ENCODE measurements around the gene TNP2.
"Not testable (repeated sequence)": the region's sequence is repeated elsewhere in the genome, so short reads cannot be mapped to it uniquely, and the experiment has no call there.

TNP2 gene

DNA sequence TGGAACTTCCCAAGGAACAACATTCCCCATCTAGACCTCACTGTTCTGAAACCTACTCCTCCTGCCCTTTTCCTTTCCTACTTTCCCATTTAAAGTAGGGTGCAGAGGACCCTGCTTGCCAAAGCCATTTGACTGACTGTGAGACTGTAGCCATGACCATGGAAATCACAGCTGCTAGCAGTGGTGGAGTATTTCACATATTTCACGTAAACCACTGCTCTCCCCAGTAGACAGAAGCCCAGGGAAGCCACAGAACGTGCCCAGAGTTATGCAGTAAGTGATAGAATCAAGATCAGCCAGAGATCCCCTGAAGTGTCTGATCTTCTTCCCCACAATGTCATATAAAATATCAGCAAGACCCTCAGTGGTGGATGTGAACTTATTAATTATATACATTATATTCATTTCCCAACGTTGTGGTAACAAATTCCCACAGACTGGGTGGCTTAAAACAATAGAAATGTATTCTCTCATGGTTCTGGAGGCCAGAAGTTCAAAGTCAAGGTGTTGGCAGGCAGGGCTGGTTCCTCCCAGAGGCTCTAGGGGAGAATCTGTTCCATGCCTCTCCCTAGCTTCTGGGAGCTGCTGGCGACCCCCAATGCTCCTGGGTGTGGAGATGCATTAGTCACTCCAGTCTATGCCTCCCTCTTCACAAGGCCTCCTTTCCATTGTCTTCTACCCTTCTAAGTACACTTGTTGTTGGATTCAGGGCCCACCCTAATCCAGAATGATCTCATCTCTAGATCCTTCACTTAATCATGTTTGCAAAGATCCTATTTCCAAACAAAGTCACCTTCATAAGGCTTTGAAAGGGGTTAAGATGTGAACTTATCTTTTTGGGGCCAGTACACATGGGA is 32.7 kb upstream of the TNP2 start:
- in situ Hi-C loops (cut with MboI; ENCODE audit: low sequenced_read_pairs) = no loop called here

DNA sequence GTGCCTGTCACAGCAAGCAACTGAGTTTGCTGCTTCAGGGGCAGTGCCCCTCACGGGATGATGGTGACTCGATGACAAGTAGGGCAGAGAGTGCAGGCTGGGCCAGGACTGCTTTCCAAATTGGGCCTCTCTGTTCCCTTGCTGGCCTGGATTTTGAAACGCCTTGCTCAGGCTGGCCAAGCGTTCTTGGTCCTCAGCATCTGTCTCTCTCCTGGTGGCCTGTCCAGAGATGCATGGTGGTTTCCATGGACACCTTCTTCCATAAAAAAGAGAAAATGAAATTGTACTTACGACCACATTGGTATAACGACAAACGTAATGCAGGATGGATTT is 31.4 kb upstream of the TNP2 start:
- in situ Hi-C loops (cut with MboI; ENCODE audit: low sequenced_read_pairs) = no loop called here

DNA sequence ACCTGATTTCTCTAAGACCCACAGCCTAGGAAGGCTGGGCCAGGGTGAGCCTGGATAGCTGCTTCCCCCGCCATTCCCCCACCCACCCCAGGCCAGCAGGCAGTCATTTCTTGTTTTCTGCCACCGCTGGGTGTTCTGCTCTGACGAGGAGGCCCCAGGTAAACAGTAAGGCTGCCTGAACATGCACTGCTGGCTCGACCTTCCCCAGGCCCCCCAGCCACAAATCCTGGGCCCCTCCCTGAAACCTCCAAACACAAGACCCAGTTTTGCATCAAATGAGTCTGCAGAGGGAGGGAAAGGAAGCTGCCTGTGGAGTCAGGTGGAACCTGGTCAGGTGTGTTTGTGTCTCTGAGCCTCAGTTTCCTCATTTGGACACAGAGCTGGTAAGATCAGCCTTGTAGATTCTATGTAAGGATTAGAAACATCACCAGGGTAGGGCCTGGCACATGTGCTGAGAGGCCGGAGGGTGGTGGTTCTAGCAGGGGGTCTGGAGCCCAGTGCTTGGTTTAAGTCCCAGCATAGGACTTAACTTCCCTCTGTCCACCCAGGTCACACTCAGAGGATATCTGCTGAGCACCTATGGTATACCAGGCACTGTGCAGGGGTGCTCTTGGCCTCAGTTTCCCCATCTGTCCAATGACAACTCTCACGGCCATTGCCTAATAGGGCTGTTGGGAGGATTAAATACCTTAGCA is 30.9 kb upstream of the TNP2 start:
- in situ Hi-C loops (cut with MboI; ENCODE audit: low sequenced_read_pairs) = no loop called here

DNA sequence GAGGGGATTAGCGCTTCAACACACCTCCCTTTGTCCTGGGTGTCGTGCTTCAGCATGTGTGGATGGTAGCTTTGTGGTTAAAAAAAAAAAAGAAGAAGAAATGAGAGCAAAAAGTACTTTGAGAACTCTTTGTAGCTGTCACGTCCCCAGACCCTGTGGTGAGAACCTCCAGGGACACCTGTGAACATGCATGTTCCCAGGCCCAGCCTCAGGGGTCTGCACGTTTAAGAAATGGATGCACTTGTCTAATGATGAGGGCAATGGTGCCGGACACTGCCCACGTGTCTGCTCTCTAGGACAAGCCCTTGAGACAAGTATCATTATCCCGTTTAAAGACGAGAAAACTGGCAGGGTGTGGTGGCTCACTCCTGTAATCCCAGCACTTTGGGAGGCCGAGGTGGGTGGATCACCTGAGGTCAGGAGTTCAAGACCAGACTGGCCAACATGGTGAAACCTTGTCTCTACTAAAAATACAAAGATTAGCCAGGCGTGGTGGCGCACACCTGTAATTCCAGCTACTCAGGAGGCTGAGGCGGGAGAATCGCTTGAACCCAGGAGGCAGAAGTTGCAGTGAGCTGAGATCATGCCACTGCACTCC is 29.9 kb upstream of the TNP2 start:
- in situ Hi-C loops (cut with MboI; ENCODE audit: low sequenced_read_pairs) = not testable (repeated sequence)

DNA sequence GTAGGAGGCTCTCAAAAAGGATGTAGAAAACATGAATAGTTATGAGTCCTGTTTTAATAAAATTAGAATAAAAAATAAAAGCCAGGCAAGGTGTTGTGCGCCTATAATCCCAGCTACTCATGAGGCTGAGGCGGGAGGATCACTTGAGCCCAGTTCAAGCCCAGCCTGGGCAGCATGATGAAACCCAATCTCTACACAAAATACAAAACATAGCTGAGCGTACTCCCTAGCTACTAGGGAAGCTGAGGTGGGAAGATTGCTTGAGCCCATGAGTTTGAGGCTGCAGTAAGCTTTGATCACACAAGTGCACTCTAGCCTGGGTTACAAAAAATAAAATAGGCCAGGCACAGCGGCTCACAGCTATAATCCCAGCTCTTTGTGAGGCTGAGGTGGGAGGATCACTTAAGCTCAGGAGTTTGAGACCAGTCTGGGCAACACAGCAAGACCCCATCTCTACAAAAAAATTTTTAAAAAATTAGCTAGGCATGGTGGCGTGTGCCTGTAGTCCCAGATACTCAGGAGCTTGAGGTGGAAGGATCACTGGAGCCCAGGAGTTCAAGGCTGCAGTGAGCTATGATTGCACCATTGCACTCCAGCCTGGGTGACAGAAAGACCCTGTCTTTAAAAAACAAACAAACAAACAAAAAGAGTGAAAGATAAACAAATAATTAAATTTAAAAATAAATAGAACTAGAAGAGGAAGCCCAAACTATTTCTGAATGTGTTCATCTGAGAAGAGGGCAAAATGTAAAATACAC is 29.2 kb upstream of the TNP2 start:
- in situ Hi-C loops (cut with MboI; ENCODE audit: low sequenced_read_pairs) = no loop called here

DNA sequence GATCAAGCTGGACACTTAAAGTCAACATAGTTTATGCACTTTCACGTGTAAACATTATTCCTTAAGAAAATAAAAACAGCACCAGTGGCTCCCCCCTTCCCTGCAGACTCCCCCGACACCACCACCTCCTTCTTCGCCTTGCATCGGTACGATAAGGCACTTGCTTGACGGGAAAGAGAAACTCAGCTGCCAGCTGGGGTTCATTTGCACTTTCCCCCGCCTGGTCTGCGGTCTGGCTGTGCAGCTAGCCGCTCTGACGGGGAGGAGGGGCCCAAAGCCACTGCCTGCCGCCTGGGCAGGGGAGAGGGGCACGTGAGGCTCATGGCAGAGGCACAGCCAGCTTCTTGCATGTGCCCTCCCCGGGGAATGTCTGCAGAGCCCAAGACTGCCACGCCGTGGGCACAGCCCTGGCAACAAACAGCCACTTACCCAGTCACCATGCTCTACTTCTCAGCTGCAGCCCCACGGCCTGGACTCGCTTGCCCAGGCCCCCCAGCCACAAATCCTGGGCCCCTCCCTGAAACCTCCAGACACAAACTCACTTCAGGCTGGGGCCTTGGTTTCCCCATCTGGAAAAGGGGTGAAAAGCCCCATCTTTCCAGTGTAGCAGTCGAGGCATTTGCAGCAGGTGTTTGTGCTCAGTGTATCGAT is 28.5 kb upstream of the TNP2 start:
- in situ Hi-C loops (cut with MboI; ENCODE audit: low sequenced_read_pairs) = no loop called here

DNA sequence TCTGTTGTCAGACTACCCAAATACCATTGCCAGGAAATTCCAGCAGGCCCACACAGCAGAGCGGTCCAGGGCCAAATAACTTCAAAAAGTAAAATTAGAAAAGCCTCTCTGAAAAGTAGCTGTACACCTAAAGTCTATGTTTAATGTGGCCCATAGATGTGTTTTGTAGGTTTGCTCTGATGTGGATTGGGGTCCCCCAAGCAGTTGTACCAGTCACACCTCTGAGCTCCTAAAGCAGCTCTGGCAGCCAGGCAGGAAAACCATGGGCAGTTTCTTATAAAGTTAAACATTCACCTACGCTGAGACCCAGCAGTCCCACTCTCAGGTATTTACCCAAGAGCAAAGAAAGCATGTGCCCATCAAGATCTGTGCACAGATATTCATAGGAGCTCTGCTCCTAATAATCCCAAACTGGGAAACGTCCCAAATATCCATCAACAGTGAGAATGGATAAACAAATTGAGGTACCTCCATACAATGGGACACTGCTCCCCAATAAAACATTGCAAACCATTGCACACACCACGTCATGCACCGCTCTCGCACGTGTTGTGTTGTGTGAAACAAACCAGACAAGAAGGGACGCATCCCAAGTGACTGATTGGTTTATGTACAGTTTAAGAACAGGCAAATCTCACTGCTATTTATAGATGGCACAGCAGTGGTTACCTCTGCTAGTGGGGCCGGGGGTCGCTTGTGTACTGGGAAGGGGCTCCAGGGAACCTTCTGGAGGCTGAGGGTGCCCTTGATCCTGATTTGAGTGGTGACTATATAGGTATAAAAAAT is 27.8 kb upstream of the TNP2 start:
- in situ Hi-C loops (cut with MboI; ENCODE audit: low sequenced_read_pairs) = no loop called here

DNA sequence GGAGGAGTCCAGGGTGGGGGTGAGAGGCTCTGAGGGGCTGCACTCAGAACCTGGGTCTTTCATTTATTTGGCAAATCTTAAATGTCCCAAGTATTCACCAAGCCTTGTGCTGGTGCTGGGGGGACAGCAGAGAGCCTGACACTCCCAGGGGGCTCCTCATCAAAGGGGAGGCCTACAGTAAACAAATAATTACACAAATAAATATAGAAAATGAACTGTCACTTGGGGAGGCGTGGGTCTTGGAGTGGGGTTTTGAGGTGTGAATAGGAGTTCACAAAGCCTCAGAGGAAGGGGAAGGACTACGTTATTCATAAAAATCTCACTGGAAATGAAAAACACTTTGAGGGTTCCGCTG is 27.2 kb upstream of the TNP2 start:
- in situ Hi-C loops (cut with MboI; ENCODE audit: low sequenced_read_pairs) = no loop called here

DNA sequence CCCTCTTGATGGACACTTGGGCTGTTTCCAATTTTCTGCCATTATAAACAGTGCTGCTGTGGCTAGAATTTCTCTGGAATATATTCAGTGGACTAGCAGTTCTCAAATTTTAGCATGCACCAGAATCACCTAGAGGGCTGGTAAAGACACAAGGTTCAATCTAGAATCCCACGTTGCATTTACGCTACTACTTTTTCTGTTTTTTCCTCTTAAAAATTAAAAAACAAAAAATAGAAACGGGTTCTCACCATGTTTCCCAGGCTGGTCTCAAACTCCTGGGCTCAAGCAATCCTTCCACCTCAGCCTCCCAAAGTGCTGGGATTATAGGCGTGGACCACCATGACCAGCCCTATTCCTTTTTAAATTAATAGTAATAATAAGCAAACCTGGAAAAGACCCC is 26.5 kb upstream of the TNP2 start:
- in situ Hi-C loops (cut with MboI; ENCODE audit: low sequenced_read_pairs) = no loop called here

DNA sequence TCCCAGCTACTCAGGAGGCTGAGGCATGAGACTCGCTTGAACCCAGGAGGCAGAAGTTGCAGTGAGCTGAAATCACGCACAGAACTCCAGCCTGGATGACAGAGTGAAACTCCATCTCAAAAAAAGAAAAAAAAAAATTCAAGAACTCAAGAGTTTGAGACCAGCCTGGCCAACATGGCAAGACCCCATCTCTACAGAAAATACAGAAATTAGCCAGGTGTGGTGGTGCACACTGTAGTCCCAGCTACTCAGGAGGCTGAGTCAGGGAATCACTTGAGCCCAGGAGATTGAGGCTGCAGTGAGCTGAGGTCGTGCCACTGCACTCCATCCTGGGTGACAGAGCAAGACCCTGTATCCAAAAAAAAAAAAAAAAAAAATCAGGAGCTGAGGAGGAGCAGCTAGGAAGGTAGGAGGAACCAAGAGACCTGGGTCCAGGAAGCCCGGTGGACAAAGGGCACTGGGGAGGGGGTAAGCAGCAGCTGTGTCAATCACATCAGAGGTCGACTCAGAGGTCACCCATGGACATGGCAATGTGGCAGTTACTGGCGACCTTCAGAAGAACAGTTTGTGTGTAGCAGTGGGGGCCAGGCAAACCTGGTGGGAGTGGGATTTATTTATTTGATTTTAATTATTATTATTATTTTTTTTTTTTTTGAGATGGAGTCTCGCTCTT is 23.1 kb upstream of the TNP2 start:
- in situ Hi-C loops (cut with MboI; ENCODE audit: low sequenced_read_pairs) = no loop called here

DNA sequence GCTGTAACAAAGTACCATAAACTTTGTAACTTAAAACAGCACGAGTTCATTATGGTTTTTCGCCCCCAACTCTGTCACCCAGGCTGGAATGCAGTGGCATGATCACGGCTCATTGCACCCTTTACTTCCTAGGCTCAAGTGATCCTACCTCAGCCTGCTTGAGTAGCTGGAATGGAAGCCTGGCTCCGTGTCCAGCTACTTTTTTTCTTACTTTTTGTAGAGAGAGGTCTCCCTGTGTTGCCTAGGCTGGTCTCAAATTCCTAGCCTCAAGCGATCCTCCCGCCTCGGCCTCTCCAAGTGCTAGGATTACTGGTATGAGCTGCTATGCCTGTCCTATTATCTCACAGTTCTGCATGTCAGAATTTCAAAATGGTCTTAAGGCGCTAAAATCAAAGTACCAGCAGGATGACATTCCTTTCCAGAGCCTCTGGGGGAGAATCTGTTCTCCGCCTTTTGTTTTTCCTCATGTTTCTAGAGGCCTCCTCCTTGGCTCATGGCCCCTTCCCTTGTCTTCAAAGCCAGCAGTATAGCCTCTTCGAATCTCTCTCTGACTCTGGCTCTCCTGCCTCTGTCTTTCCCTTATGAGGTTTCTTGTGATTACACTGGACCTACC is 22.1 kb upstream of the TNP2 start:
- in situ Hi-C loops (cut with MboI; ENCODE audit: low sequenced_read_pairs) = no loop called here

DNA sequence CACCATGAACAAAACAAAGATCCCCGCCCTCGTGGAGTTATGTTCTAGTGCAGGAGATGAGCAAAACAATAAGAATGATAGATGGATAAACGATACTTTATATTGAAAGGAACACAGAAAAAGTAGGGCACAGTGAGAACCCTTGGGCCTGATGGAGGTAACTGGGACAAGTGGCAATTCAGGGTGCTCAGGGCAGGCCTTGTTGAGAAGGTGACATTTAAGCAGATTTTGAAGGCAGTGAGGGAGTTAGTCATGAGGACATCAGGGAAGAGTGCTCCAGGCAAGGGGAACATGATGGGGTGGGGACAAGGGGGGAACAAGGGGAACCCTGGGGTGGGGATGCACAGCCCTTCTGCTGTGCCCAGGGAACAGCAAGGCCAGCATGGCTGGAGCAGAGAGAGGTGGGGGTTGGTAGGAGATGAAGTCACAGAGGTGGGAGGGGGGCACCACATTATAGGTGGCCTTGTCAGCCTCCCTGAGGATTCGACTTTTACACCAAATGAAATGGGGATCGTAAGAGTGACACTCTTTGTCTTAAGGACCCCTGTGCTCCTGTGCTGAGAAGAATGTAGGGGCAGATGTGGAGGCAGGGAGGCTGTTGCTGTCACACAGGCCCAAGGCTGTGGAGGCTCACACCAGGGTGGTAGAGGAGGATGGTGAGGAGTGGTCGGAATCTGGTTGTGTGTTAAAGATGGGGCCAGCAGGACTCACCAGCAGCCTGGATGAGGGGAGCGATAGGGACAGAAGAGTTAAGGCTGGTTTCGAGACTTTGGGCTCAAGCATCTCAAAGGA is 21.2 kb upstream of the TNP2 start:
- in situ Hi-C loops (cut with MboI; ENCODE audit: low sequenced_read_pairs) = no loop called here

DNA sequence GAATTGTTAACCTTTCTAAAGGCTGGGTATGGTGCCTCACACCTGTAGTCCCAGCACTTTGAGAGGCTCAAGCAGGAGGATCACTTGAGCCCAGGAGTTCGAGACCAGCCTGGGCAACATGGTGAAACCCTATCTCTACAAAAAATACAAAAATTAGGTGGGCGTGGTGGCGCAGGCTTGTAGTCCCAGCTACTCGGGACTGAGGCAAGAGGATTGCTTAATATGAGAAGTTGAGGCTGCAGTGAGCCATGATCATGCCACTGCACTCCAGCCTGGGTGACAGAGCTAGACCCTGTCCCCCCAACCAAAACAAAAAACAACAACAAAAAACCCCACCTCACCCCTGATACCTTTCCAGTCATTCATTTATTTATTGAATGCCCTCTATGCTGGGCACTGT is 20.6 kb upstream of the TNP2 start:
- in situ Hi-C loops (cut with MboI; ENCODE audit: low sequenced_read_pairs) = not testable (repeated sequence)

DNA sequence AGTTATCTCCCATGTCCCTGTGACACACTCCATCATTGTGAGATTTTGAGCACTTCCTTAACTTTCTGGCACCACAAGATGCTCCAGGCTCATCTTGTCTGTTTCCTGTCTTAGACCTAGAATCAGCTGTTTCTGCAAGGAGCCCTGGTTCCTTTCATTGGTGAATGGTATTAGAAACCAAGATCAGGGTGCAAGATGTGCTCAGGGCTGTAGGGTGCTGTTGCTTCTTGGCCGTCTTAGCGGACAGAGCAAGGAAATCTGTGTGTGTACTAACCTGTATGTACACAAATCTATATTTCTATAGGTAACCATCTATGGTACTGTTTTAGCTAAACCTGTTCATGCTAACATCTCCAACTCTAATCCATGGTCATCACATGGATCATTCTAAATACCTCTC is 20.1 kb upstream of the TNP2 start:
- in situ Hi-C loops (cut with MboI; ENCODE audit: low sequenced_read_pairs) = no loop called here

DNA sequence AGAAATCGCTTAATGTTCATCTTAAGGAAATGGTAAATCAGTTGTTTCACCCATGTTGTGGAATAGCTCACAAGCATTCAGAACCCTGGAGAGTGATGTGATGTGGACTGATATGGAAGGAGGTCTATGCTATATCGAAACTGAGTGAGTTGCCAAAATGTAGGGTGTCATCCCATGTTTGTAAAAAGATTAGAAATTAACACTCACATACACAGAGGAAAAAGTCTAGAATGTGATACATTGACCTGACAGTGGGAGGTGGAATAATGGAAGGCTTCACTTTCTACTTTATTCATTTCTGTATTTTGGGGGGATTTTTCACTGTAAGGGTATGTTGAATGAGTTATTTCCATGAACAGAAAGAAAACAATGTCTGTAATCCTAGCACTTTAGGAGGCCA is 16.7 kb upstream of the TNP2 start:
- in situ Hi-C loops (cut with MboI; ENCODE audit: low sequenced_read_pairs) = no loop called here

DNA sequence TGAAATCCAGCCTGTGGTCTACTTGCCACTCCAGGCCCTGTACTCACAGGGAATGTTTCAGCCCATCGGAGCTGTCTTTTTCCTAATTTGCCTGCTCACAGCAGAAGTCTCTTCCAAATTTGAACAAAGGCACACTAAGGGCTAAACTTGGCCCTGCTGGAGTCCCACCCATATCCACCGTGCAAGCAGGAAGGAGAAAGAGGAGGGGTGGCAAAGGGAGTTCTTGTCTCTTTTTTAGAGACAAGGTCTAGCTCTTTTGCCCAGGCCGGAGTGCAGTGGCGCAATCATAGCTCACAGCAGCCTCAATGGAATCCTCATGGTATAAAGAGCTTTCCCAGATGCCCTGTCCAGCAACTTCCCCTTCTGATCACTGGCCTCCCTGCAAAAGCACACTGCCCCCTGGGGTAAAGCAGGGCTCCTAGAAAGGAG is 14.7 kb upstream of the TNP2 start:
- in situ Hi-C loops (cut with MboI; ENCODE audit: low sequenced_read_pairs) = no loop called here

DNA sequence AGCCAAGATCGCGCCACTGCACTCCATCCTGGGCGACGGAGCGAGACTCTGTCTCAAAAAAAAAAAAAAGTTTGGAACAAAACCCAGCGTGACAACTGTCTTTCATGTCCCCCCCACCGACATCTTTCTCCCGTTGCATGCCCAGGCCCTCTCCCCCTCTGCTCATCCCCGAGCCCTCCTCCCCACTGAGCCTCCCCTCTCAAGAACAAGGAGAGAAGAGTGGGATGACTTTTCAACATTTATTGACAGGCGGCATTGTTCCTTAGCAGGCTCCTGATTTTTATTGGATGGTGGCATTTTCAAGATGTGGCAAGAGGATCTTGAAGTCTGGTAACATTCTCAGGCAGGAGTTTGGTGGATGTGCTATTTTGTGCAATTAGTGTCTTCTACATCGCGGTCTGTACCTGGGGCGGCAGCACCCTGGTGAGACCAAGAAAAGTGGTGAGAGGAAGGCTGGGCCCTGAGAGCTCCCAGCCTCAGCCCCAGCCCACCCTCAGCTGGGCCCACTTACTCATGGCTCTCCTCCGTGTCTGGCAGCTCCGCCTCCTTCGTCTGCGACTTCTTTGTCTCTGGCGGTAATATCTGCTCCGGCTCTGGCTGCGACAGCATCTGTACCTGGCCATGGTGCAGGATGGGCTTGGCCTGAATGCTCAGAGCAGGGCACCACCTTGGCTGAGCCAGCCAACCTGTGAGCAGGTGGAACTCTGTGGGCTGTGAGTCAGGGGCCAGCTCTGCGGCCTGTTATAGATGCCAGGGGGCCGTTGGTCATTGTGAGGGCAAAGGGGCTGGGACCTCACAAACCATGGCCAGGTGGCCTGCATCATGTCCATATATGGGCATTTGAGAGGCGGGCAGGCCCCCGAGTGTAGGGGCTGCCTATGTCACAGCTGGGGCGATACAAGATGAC is 11.7 kb upstream of the TNP2 start, which contains the start of gene PRM1:
TSS of gene PRM1 (minus strand) at position 715 of the 907 bp plus-strand sequence. CDS start at position 623, 92 bp downstream.
- in situ Hi-C loops (cut with MboI; ENCODE audit: low sequenced_read_pairs) = no loop called here

All from HL-60/S4 treated with phorbol 12-myristate 13-acetate at 8.2 ng/mL for 4 days and 3 days (cell line).